HG03066 (cell line): ENCODE measurements around the gene PTTG1IP.

Source experiments
- ATAC-seq: cut with Tn5 transposase; IDR thresholded peaks from one replicate; pipeline ENCODE4 v1.9.1; 2021; ENCODE audit warnings: low read depth; ENCODE audit not compliant: unreplicated experiment

Gene PTTG1IP

DNA sequence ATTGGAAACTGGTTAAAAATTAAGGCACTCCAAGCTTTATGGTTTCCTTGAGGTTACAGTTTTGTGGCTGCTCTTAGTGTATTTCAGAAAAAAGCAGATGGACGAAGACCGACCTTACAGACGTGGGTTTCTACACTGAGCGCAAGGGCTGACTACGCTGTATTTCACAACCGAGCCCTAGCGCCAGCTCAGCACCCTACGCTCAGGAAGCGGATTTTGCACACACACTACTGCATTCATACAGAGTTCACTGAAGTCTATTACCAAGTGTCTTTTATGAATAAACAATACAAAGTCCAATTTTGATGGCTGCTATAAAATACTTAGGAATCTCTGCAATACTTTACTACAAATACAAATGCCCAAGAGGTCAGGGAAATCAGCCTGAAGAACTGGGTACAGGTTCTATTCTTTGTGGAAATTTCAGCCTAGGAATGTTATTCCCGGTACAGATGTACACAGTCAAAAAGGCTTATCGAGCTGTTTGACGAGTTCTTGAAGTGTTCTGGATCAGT is 23.8 kb downstream of the PTTG1IP start:
- no peak for ATAC-seq

DNA sequence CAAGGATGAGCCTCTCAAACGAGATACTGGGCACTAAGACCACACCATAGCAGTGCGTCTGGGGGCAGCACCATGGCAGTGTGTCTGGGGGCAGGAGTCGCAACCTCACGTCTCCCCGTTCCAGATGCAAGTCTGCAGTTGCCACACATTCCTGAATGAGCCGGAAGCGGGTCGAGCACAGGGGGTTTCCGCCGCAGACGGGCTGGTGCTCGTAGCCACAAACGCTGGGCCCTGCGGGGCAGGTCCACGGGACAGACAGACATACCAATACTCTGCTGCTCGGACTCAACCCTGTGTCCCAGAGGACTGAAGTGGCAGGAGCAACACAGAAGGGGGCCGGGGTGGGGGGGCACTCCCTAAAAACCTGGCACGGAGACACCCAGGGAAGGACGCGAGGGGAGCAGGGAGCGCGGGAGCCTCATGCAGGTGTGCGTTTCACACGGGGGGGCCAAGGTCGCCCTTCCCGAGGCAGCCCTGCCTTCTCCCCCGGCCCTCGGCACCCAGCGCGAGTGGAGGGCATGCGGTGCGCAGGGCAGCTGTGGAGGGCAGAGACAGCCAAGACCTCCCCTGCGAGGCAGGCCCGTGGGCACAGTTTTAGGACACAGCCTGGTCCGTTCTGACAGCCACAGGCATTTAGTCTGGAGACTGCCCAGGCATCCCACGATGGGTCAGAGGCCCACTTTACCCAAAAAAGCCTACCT is 24.5 kb downstream of the PTTG1IP start:
- ATAC-seq = no peak

DNA sequence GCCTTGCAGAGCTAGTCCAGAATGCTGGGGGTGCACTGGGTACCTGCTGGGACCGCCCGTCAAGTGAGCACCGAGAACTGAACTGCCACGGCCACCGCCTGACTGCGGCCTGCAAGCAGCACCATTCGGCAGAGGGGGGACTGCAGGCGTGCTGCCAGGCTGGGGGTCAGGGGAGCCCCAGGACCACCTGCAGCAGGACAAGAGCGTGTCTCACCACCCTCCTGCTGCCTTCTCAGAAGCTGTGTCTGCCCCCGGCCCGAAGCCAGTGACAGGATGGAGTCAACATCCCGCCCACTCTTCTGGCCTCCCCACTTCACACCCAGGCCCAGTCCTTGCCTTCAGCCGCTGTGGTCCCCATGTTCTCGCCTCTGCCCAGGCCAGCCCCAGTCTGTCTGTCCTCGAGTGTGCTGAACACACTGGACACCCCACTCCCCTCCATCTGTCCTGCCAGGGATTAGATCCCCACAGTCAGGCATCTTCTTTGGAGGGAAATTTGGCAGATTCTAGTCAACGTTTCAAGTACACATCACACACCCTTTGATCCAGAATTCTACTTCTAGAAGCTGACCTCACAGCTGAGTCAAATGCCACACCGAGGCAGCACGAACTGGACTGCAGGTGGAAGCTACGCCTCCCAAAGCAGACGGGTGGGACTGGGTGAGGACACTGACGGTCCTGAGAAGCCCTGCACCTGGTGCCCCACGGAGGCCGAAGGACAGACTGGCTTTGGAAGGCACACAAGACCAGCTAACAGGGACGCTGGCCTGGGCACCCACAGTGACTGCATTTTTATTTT is 26.0 kb downstream of the PTTG1IP start:
- ATAC-seq = no peak

DNA sequence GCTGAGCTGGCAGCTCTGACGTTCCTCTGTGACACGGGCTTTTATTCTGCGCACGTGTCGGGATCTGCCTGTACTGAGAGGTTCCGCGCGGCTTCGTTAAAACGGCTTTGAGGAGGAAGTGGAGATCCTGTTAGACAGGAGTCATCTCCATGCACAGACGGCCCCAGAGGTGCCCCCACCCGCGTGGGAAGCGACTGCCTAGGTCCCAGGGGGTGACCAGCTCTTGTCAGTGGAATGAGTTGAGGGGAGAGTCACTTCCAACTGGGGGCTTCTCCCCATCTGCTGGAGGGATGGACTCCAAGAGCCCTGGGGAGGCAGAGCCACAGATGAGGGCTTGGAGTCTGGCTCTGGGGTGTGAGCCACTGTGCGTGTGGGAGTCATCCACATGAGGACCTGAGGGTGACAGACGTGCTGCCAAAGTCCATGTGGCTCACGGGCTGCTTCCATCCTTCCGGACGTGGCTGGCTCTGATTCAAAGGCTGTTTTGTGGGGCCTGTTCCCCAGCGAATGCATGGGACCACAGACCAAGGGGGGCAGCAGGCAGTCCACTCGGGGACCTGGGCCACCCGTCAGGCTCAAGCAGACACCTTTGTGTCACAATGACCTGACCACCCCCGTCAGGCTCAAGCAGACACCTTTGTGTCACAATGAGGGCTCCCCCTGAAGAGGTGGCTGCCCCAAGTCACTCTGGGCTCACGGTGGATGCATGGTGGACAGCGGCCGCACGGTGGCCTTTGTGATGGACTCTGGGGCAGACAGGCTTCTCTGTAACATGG is 26.8 kb downstream of the PTTG1IP start:
- no peak for ATAC-seq

DNA sequence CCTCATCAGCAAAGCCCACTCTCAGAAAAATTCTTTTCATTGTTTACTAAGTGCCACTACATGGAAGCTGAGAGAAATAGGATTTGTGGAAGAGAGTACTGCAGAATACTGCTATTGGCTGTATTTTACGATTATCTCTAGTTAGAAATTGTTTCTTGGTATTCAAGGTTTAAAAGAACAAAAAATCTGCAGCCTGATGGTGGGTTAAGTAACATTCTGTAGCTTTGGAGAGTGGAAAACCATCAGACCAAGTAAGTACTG is 27.3 kb downstream of the PTTG1IP start:
- ATAC-seq = no peak

DNA sequence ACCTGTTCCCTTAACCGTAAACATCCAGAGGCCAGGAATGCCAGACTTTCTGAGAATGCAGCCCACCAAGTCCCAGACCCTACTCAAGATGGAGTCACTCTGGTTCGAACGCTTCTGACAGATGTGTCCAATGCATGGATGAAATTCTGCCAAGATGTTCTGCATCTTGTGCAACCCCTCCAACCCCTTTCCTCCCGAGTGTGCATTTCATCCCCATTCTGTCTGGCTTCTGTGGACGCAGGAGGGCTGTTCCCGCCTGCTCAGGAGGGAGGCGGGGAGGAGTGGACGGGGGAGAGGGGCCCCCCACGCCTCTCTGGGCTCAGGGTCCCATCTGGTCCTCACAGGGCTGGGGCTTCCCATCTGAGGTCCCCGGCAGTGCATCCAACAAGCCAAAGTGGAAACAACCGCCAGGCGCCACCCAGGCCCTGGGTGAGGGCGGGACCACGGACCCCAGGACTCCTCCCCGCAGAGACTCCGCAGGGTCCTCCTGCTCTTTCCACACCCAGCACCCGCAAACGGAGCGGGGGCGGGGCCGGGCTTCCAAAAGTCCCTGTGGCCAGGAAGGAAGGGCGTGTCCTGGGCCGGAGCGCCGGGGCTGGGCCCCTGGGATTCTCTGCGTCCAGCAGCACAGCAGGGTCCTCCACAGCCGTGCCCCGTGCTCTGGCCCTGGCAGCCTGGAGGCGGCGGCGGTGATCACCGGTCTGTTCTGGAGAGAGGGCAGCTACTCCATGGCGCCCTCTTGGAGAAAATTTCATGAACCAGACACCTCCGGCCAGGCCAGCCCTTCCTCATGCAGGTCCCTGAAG is 27.9 kb downstream of the PTTG1IP start:
- no peak for ATAC-seq

DNA sequence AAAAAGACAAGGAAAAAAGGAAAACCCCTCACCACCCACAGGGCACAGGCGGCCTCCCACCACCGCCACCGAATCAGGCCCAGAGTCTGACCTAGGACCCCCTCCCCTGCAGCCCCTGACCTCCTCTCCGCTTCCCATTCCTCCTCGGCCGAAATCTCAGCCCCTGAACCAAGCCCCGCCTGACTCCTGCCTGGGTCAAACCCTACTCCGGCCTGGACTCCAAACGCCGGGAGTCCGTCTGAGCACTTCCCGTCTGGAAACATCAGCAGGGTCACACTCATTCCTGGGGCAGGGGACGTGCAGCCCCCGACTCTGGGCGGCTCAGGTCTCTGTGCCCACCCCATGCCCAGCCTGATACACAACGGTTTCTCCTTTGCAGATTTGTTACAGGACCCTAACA is 29.2 kb downstream of the PTTG1IP start:
- ATAC-seq = no peak

DNA sequence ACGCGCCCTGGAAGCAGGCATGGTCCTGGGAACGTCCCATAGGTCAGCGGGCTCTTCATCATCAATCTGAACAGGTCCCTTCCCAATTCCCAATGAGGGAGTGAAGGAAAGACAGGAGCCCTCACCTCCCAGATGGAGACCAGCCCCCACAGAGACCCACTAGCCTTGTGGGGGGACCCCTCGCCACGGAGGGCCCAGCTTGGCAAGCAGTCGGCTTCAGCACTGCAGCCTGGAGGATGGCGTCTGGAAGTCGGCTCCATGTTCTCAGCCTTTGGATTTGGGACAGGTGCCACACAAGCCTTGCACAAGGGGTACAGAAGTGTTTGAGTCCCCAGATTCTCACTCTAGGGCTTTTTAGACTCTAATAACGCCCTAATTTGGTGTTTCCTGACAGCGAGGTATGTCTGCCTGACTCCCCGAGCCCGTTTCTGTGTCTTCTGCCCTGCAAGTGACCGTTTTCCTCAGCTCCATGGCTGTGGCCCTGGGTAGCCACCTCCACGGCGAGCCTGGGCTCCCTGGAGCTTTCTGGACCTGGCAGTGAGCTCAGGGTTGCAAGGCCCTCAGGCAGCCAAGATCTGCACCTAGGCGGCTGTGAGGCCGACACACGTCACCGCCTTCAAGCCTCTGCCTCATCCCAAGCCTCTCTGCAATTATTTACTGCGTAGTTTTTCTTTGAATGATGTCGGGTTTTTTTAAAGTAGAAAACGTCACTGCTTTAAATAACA is 30.6 kb downstream of the PTTG1IP start:
- ATAC-seq = no peak

DNA sequence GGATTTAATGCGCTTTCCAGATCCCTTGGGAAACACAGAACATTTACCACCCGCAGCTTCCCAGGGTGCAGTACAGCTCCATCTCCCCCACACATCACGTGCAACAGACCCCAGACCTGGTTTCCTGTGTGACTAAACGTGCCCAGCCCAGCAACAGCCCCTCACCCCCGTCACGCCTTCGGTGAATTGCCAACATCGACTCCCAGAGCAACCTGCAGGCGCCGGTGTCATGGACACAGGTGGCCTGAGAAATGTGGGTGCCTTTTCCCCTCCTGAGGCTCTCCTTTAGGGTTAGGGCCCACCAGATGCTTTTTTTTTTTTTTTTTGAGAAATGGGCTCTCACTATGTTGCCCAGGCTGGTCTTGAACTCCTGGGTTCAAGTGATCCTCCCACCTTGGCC is 31.4 kb downstream of the PTTG1IP start:
- ATAC-seq = no peak

DNA sequence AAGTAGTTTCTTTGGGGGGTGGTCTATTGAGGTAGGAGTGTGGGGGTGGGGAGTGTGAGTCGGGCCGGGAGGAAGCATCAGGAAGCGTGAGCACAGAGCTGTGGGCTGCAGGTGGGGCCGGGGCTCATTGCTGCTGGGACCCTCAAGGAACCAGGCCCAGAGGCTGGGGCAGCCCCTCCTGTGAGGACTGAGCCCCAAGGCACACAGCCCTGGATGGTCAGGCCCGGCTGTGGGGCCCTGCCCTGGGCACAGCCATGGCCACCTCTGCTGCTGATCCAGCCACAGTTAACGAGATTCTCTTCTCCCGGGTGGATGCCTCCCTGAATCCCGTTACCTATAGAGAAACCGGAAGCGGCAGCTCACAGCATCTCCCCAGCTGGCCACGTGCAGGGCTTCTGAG is 32.7 kb downstream of the PTTG1IP start:
- no peak for ATAC-seq

DNA sequence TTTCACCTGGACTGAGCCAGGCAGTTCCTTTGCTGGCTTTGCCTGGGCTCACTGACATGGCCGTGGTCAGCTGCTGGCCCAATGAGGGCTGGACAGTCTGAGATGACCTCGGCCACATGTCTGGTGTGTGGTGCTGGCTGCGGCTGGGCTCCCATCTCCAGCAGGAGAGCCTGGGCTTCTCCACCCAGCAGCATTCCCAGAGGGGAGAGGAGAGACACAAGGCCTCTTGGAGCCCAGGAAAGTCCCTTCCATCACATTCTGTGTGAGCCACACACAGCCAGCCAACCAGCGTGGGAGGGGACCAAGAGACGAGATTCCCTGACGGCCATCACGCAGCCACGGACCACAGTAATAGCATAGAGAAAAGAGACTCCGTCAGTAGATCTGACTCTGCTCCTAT is 34.5 kb downstream of the PTTG1IP start:
- ATAC-seq = no peak

DNA sequence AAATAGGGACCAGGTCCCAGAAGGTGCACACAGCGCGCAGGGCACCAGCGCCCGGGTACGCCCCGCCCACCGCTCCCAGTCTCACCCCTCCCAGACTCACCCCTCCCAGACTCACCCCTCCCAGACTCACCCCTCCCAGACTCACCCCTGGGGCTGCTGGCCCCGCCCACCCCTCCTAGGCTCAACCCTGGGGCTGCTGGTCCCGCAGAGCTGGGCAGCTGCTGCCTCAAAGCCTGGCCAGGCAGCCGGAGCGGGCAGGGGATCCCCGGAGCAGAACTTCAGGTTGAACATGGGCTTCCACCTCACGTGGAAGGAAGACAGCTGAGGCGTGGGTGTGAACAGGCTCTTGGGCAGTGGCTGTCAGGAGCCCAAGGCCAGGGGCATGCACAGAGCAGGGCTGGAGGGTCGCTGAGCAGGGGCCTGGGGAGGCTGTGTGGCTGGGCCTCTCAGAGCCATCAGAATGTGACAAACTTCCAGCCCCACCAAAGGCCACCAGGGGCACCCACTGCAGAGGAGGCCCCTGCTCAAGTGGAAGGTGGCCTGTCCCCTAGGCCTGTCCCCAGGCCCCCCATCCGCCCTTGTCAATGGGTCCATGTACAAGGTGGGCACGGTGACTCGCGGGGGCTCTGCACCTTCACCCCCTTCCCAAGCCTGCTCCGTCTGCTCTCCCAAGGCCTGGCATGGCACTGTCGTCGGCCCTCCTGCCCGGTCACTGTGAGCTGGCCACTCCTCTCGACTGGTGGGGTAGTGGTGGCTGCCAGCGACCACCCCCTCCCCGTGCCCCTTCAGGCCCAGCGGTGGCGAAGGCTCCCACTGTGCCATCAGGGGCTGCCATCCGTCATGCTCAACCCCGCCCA is 35.2 kb downstream of the PTTG1IP start:
- ATAC-seq = no peak

DNA sequence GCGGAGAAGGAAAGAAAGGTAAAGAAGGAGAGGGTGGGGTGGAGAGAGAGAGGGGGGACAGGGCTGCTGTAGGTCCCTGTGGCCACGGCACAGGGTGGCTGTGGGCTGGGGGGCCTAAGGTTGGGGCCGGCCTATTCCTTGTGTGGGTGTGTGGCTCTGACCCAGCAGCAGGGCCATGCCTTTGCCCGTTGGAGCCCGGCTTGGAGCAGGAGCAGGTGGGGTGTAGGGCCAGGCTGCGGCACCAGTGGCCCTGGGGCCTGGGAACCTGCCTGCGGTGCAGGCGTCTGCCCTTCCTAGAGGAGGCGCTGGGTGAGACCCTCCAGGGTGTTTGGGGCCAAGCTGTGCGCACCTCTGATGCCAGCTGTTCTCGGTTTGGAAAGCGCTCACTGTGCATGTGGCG is 36.0 kb downstream of the PTTG1IP start:
- ATAC-seq = no peak

DNA sequence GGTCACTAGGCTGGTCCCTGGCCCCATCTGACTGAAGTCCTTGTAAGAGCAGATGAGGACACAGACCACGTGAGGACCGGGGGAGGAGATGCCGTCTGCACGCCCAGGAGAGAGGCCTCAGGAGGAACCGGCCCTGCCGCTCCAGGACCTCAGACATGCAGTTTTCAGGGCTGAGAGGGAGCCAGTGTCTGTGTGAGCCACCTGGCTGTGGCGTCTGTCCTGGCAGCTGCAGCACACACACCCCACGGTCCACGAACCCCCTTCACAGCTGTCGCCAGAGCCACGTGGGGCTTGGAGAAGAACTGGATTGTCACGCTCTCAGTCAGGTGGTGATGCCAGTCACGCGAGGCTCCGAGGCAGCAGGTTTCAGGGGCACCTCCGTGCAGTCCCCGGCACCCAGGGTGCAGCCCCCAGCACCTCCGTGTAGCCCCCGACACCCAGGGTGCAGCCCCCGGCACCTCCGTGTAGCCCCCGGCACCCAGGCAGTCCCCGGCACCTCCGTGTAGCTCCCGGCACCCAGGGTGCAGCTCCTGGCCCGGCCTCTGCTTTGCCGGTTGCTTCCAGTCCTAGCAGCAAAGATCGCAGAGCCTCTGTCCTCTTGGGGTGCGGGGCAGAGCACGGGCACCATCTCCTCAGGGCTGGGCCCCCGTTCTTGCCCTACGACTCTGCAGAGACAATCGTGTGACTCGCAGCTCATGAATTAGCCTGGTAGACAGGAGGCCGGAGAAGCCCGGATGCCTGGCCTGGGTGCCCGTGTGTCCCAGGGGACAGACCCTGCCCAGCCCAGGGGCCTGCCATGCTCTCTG is 36.6 kb downstream of the PTTG1IP start:
- no peak for ATAC-seq

DNA sequence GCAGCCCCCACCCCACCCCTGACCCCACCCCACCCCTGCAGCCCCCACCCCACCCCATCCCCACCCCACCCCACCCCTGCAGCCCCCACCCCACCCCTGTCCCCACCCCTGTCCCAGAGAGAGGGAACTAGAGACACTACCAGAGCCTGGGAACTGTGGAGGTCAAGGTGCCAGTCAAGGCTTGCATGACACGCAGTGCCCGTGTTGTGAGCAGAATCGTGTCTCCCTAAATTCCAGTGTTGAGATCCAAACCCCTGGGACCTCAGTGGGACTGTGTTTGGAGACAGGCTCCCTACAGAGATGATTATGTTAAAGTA is 37.2 kb downstream of the PTTG1IP start:
- no peak for ATAC-seq

DNA sequence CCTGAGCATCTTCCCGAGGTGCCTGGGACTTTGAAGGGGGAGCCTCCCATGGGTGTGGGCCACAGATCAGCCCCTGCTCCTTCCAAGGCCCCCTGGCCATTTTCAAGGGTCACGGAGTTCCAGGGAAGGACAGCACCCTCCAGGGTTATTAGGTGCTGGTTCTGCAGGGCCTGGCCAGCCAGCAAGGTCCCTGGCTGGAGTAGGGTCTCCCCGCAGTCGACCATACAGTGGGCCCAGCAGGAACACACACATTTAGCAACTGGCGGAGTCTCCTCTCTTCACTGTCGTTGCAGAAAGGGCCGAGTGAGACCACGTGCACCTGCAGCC is 37.9 kb downstream of the PTTG1IP start:
- no peak for ATAC-seq

DNA sequence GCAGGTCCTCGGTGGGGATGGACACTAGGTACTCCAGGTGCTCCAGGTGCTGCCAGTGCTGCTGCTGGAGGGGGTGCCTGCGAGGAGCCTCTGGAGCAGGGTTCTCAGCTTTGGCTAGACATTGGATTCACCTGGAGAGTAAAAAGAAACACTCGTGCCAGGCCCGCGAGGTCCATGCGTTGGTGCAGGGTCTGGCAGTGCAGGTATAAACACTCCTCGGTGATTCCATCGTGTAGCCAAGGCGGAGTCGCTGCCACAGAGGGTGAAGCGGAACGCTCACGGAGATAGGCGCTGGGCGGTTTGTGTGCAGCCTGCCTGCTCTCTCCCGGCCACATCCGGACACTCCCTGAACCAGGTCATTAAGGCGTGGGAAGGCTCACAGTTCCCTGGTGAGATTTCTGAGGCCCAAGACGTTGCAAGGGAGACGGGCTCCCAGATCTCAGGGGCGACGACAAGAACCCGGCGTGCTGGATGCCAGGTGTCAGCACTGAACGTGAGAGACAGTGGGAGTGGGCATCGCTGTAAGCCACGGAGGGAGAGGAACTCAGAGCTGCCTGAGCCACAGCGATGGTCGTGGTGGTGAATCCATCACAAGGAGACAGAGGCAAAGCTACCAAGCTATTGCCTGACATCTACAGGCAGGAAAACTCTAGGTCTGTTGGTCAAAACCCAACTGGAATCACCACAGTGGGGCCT is 38.4 kb downstream of the PTTG1IP start:
- ATAC-seq = no peak
